NCI-H82 (cell line): ENCODE results near the gene SMARCAL1.

Experiments used
- DNase-seq: peaks from one replicate; lab custom pipeline; 2025; lab: John Stamatoyannopoulos, UW

The SMARCAL1 gene

GRCh38 chr2:216428618-216429350 is 16.5 kb downstream of the SMARCAL1 start:
- no peak for DNase-seq

GRCh38 chr2:216429428-216429827 is 17.1 kb downstream of the SMARCAL1 start:
- DNase-seq = no peak

GRCh38 chr2:216430811-216431530 is 18.7 kb downstream of the SMARCAL1 start:
- no peak for DNase-seq

- no peak for DNase-seq
These were observed 19.2 kb downstream of the SMARCAL1 start for GRCh38 chr2:216431531-216431856.

GRCh38 chr2:216436383-216436782 is 24.1 kb downstream of the SMARCAL1 start:
- no peak for DNase-seq

- DNase-seq = no peak
These were observed 29.2 kb downstream of the SMARCAL1 start for GRCh38 chr2:216441308-216442010.

- DNase-seq = no peak
These were observed 33.2 kb downstream of the SMARCAL1 start for GRCh38 chr2:216445501-216445900.

GRCh38 chr2:216446343-216446742 is 34.1 kb downstream of the SMARCAL1 start:
- DNase-seq = no peak

GRCh38 chr2:216447293-216447692 is 35.0 kb downstream of the SMARCAL1 start:
- DNase-seq = no peak

- no peak for DNase-seq
These were observed 36.5 kb downstream of the SMARCAL1 start for GRCh38 chr2:216448829-216449228.

- no peak for DNase-seq
These were observed 38.1 kb downstream of the SMARCAL1 start for GRCh38 chr2:216450346-216450745.

- DNase-seq = no peak
These were observed 38.5 kb downstream of the SMARCAL1 start for GRCh38 chr2:216450784-216451183.

GRCh38 chr2:216453955-216454614 is 41.8 kb downstream of the SMARCAL1 start:
- DNase-seq = no peak

- no peak for DNase-seq
These were observed 50.9 kb downstream of the SMARCAL1 start for GRCh38 chr2:216463148-216463547.

GRCh38 chr2:216464104-216464720 is 51.9 kb downstream of the SMARCAL1 start:
- DNase-seq = no peak

- no peak for DNase-seq
These were observed 53.4 kb downstream of the SMARCAL1 start for GRCh38 chr2:216465579-216466195.

GRCh38 chr2:216467845-216468244 is 55.6 kb downstream of the SMARCAL1 start:
- no peak for DNase-seq

GRCh38 chr2:216469661-216470060 is 57.4 kb downstream of the SMARCAL1 start:
- DNase-seq = no peak

GRCh38 chr2:216473187-216473586 is 60.9 kb downstream of the SMARCAL1 start:
- DNase-seq = no peak

GRCh38 chr2:216474925-216475670 is 62.8 kb downstream of the SMARCAL1 start:
- no peak for DNase-seq

- DNase-seq = no peak
These were observed 63.5 kb downstream of the SMARCAL1 start for GRCh38 chr2:216475767-216476166.
